ENCODE results near the gene CDC42BPB. TPM values are rescaled to one million over a fixed set of nuclear protein-coding genes. Genes with fewer than 3 reads are reported as not detected.

CDC42BPB gene
- total and polyA plus RNA-seq, 2 of the 4 experiments (the other 2 are of a cell fraction) = 49.1 to 81.4 TPM

DNA sequence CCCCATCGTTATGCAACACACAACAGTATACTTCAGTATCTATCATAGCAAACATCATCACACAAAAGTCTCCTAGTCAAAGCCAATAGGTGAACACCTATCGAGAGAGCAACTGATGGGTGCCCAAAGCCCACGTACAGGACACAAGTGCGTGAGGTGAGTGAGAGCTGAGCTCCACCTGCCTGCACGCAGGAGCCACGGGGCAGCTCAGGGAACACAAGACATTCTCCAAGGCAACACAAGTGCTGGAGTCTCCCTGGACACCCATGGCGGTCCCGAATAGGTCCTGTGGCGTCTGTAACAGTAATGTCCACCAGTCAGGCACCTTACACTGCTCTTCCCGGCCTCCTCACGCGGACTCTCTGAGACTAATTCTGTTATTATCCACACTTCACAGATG lies 44.3 kb downstream of the CDC42BPB start:
- no peak overlapping the region for H3K18ac ChIP-seq (ENCODE audit: low read depth, low read length)
- no peak for ATAC-seq (ENCODE audit: low read depth)
- H3K27ac ChIP-seq (ENCODE audit: insufficient read depth, low read length) = no peak overlapping the region
- TF ChIP-seq MXI1 (IDR thresholded peaks at IDR 0.05; ENCODE audit: borderline replicate concordance, low read depth, low read length) (no peak), RFX5 (IDR thresholded peaks at IDR 0.05; ENCODE audit: low read depth, low read length) (no peak), USF2 (IDR thresholded peaks at IDR 0.05; ENCODE audit: low read depth, low read length) (no peak), MAFK (IDR thresholded peaks at IDR 0.05; ENCODE audit: low read depth, low read length) (no peak), CEBPB (IDR thresholded peaks at IDR 0.05; ENCODE audit: low read depth, low read length) (no peak), CHD1 (IDR thresholded peaks at IDR 0.05; ENCODE audit: low read depth, low read length) (no peak), RAD21 (IDR thresholded peaks at IDR 0.05; ENCODE audit: low read length) (no peak), FOS (IDR thresholded peaks at IDR 0.05; ENCODE audit: low read depth, low read length) (no peak), RCOR1 (IDR thresholded peaks at IDR 0.05; ENCODE audit: insufficient replicate concordance, low read length) (no peak), SMC3 (IDR thresholded peaks at IDR 0.05; ENCODE audit: low read depth, low read length) (no peak), NFE2L2 (IDR thresholded peaks at IDR 0.05; ENCODE audit: low read depth, low read length) (no peak), BHLHE40 (IDR thresholded peaks at IDR 0.05; ENCODE audit: low read depth, low read length) (no peak), MAZ (IDR thresholded peaks at IDR 0.05; ENCODE audit: borderline replicate concordance, low read depth, low read length) (no peak), POLR2A (IDR thresholded peaks at IDR 0.05; ENCODE audit: low read depth, low read length) (no peak)
- TF ChIP-seq, protein P1, sequence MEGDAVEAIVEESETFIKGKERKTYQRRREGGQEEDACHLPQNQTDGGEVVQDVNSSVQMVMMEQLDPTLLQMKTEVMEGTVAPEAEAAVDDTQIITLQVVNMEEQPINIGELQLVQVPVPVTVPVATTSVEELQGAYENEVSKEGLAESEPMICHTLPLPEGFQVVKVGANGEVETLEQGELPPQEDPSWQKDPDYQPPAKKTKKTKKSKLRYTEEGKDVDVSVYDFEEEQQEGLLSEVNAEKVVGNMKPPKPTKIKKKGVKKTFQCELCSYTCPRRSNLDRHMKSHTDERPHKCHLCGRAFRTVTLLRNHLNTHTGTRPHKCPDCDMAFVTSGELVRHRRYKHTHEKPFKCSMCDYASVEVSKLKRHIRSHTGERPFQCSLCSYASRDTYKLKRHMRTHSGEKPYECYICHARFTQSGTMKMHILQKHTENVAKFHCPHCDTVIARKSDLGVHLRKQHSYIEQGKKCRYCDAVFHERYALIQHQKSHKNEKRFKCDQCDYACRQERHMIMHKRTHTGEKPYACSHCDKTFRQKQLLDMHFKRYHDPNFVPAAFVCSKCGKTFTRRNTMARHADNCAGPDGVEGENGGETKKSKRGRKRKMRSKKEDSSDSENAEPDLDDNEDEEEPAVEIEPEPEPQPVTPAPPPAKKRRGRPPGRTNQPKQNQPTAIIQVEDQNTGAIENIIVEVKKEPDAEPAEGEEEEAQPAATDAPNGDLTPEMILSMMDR (conservative IDR thresholded peaks at IDR 0.05; ENCODE audit: low read depth, low read length) = no peak
- TF ChIP-seq, protein P2, sequence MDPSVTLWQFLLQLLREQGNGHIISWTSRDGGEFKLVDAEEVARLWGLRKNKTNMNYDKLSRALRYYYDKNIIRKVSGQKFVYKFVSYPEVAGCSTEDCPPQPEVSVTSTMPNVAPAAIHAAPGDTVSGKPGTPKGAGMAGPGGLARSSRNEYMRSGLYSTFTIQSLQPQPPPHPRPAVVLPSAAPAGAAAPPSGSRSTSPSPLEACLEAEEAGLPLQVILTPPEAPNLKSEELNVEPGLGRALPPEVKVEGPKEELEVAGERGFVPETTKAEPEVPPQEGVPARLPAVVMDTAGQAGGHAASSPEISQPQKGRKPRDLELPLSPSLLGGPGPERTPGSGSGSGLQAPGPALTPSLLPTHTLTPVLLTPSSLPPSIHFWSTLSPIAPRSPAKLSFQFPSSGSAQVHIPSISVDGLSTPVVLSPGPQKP (IDR thresholded peaks at IDR 0.05; ENCODE audit: borderline replicate concordance, low read depth, low read length) = no peak
- H3K4me3 ChIP-seq (ENCODE audit: insufficient read depth, low read depth, low read length) = no peak overlapping the region
- no peak overlapping the region for H2BK5ac ChIP-seq (ENCODE audit: low read depth, low read length, poor library complexity, severe bottlenecking)
- no peak overlapping the region for H4K5ac ChIP-seq (ENCODE audit: low read depth, low read length)
- 97% methylated on average over 9 of the region's 12 CpGs; no CpG with 5 or more reads in 1 of the 2 experiments for WGBS, 2 experiments (ENCODE audit: extremely low coverage in 2 of 2, insufficient read length in 1 of 2)
- H4K8ac ChIP-seq (ENCODE audit: low read depth in 2 of 2, low read length in 2 of 2) = no peak overlapping the region
- H3K14ac ChIP-seq (replicated peaks; ENCODE audit: low read depth, low read length) = no peak overlapping the region
- intact Hi-C loops (cut with micrococcal nuclease) (no loop called here), dilution Hi-C loops (cut with HindIII; ENCODE audit: low sequenced_read_pairs, unreplicated experiment) (no loop called here), in situ Hi-C loops (cut with MboI; ENCODE audit: low sequenced_read_pairs) (no loop called here)
- no peak overlapping the region for H2AK5ac ChIP-seq (ENCODE audit: low read depth, low read length)
- no peaks in the 10 kb centered on the region for H3K9me3 ChIP-seq (ENCODE audit: control insufficient read depth, insufficient read depth, low read length)
- H4K91ac ChIP-seq (ENCODE audit: insufficient read depth, low read depth, low read length) = no peak overlapping the region
- no peak overlapping the region for H2BK15ac ChIP-seq (ENCODE audit: low read depth, low read length)
- DNase-seq = no peak
- H3K4me2 ChIP-seq (ENCODE audit: low read depth, low read length) = no peak overlapping the region
- H3K4ac ChIP-seq (ENCODE audit: low read depth, low read length) = no peak overlapping the region
- peaks cover 43% of the 10 kb centered on the region for H3K9me1 ChIP-seq (ENCODE audit: insufficient read depth, low read length)
- H2BK20ac ChIP-seq (ENCODE audit: low read depth, low read length) = no peak overlapping the region
- no peaks in the 10 kb centered on the region for H3K27me3 ChIP-seq (ENCODE audit: control insufficient read depth, insufficient read depth, low read length)
- H4K20me1 ChIP-seq (ENCODE audit: insufficient read depth, low read length) = peaks cover 81% of the 10 kb centered on the region
- H3K36me3 ChIP-seq (ENCODE audit: control insufficient read depth, insufficient read depth, low read length) = peaks cover 14% of the 10 kb centered on the region
- BruUV-seq (replicated peaks) = no TSS peak
- ChIA-PET POLR2A (ENCODE audit: unreplicated experiment) (no interaction called here), CTCF (no interaction called here)
- no peak overlapping the region for H2AFZ ChIP-seq (replicated peaks; ENCODE audit: low read length, poor library complexity)
- no peak overlapping the region for H2AK9ac ChIP-seq (replicated peaks; ENCODE audit: low read depth, low read length, poor library complexity)
- H3K4me1 ChIP-seq (ENCODE audit: control insufficient read depth, insufficient read depth, low read length) = peaks cover 18% of the 10 kb centered on the region
- H3K79me1 ChIP-seq (ENCODE audit: low read depth in 1 of 2, low read length in 2 of 2) = peaks cover 42 to 95% of the 10 kb centered on the region in 2 experiments
- no peak overlapping the region for H2BK120ac ChIP-seq (ENCODE audit: low read depth, low read length)
- H3K23ac ChIP-seq (ENCODE audit: low read depth, low read length) = no peak overlapping the region
- no peak overlapping the region for H3K9ac ChIP-seq (ENCODE audit: low read depth, low read length)
- no peak overlapping the region for H3K56ac ChIP-seq (ENCODE audit: extremely low read depth, insufficient read depth, low read length)
